H9 (cell line): ENCODE data around the gene SETMAR. TPM values are rescaled to one million over a fixed set of nuclear protein-coding genes. Genes with fewer than 3 reads are reported as not detected.

Source experiments
- DNase-seq: peaks from one replicate; pipeline ENCODE4 v3.0.0-alpha.2; 2017
- H2AFZ ChIP-seq: one replicate; pipeline ENCODE4 v1.6.1; 2013; ENCODE audit warnings: mild to moderate bottlenecking, low read length, control low read depth, moderate library complexity
- H2AK5ac ChIP-seq: 2 replicates; pipeline ENCODE4 v1.6.1; 2013; ENCODE audit warnings: low read length, control low read depth, mixed read lengths; ENCODE audit not compliant: insufficient read length
- H2BK120ac ChIP-seq: one replicate; pipeline ENCODE4 v1.6.1; 2013; ENCODE audit warnings: low read depth, mild to moderate bottlenecking, low read length, control low read depth, inconsistent platforms; ENCODE audit not compliant: poor library complexity, severe bottlenecking
- H2BK12ac ChIP-seq: 2 replicates; pipeline ENCODE4 v1.6.1; 2013; ENCODE audit warnings: low read length, control low read depth, mixed read lengths, low read depth; ENCODE audit not compliant: insufficient read length
- H2BK15ac ChIP-seq: 2 replicates; pipeline ENCODE4 v1.6.1; 2013; ENCODE audit warnings: low read depth, low read length, control low read depth
- H2BK20ac ChIP-seq: one replicate; pipeline ENCODE4 v1.6.1; 2013; ENCODE audit warnings: low read depth, mild to moderate bottlenecking, low read length, control low read depth, inconsistent platforms; ENCODE audit not compliant: poor library complexity, severe bottlenecking
- H2BK5ac ChIP-seq: 2 replicates; pipeline ENCODE4 v1.6.1; 2013; ENCODE audit warnings: low read length, control low read depth, mixed read lengths; ENCODE audit not compliant: insufficient read length
- H3K14ac ChIP-seq: 2 replicates; pipeline ENCODE4 v1.6.1; 2013; ENCODE audit warnings: low read length, control low read depth; ENCODE audit not compliant: insufficient read depth
- H3K18ac ChIP-seq: 2 replicates; pipeline ENCODE4 v1.6.1; 2013; ENCODE audit warnings: low read depth, mild to moderate bottlenecking, mixed read lengths, low read length, control low read depth; ENCODE audit not compliant: insufficient read length
- H3K23ac ChIP-seq: 2 replicates; pipeline ENCODE4 v1.6.1; 2013; ENCODE audit warnings: low read length, control low read depth, mixed read lengths, low read depth; ENCODE audit not compliant: insufficient read length
- H3K23me2 ChIP-seq: 2 replicates; pipeline ENCODE4 v1.6.1; 2013; ENCODE audit warnings: low read depth, mild to moderate bottlenecking, mixed read lengths, low read length, control low read depth; ENCODE audit not compliant: insufficient read length, poor library complexity, severe bottlenecking
- H3K27ac ChIP-seq: 2 replicates; pipeline ENCODE4 v1.5.1; 2013; ENCODE audit warnings: low read length, control low read depth, mixed read lengths, low read depth; ENCODE audit not compliant: insufficient read length
- H3K27me3 ChIP-seq: 2 replicates; pipeline ENCODE4 v1.6.1; 2013; ENCODE audit warnings: low read length, control low read depth, inconsistent platforms; ENCODE audit not compliant: insufficient read depth
- H3K4ac ChIP-seq: 2 replicates; pipeline ENCODE4 v1.6.1; 2013; ENCODE audit warnings: low read depth, mild to moderate bottlenecking, control low read depth, inconsistent platforms, low read length, moderate library complexity
- H3K4me1 ChIP-seq: 2 replicates; pipeline ENCODE4 v1.6.1; 2013; ENCODE audit warnings: low read length, control low read depth, inconsistent platforms; ENCODE audit not compliant: insufficient read depth
- H3K4me2 ChIP-seq: 2 replicates; pipeline ENCODE4 v1.6.1; 2013; ENCODE audit warnings: low read length, control low read depth, mixed read lengths; ENCODE audit not compliant: insufficient read length, insufficient read depth
- H3K56ac ChIP-seq: 2 replicates; pipeline ENCODE4 v1.6.1; 2013; ENCODE audit warnings: low read depth, mild to moderate bottlenecking, mixed read lengths, low read length, control low read depth; ENCODE audit not compliant: insufficient read length
- H3K79me1 ChIP-seq: 2 replicates; pipeline ENCODE4 v1.6.1; 2013; ENCODE audit warnings: low read depth, mild to moderate bottlenecking, moderate library complexity, low read length, control low read depth, inconsistent platforms; ENCODE audit not compliant: insufficient read depth, poor library complexity, severe bottlenecking
- H3K79me2 ChIP-seq: 2 replicates; pipeline ENCODE4 v1.6.1; 2013; ENCODE audit warnings: low read length, control low read depth, inconsistent platforms; ENCODE audit not compliant: insufficient read depth
- H3K9ac ChIP-seq: 2 replicates; pipeline ENCODE4 v1.6.1; 2013; ENCODE audit warnings: low read length, control low read depth, mixed read lengths; ENCODE audit not compliant: insufficient read length; ENCODE audit errors: extremely low read depth
- H3K9me3 ChIP-seq: one replicate; pipeline ENCODE4 v1.6.1; 2013; ENCODE audit warnings: low read depth, low read length, inconsistent platforms; ENCODE audit not compliant: control insufficient read depth
- H3T11ph ChIP-seq: one replicate; pipeline ENCODE4 v1.6.1; 2013; ENCODE audit warnings: mild to moderate bottlenecking, low read length, control low read depth, inconsistent platforms
- H4K20me1 ChIP-seq: one replicate; pipeline ENCODE4 v1.6.1; 2013; ENCODE audit not compliant: control insufficient read depth, insufficient read length, insufficient read depth
- H4K5ac ChIP-seq: 2 replicates; pipeline ENCODE4 v1.6.1; 2013; ENCODE audit warnings: low read depth, mild to moderate bottlenecking, mixed read lengths, low read length, control low read depth; ENCODE audit not compliant: insufficient read length
- H4K8ac ChIP-seq: replicated peaks from 2 replicates; pipeline ENCODE4 v1.6.1; 2013; ENCODE audit warnings: low read length, control low read depth, mixed read lengths, low read depth; ENCODE audit not compliant: insufficient read length
- H4K91ac ChIP-seq: 2 replicates; pipeline ENCODE4 v1.6.1; 2013; ENCODE audit warnings: low read depth, mild to moderate bottlenecking, moderate library complexity, mixed read lengths, low read length, control low read depth; ENCODE audit not compliant: insufficient read length
- H3K27ac Mint-ChIP-seq, 3 experiments: 2 replicates in 2 of 3; 3 replicates in 1 of 3; pipeline ENCODE4 v1.8.0; 2020 to 2021; ENCODE audit warnings: mixed read lengths in 3 of 3, mild to moderate bottlenecking in 1 of 3, moderate library complexity in 1 of 3
- H3K27me3 Mint-ChIP-seq: 2 replicates; pipeline ENCODE4 v1.8.0; 2021; ENCODE audit warnings: low read depth, mild to moderate bottlenecking, moderate library complexity, mixed read lengths
- H3K36me3 Mint-ChIP-seq, 3 experiments: 2 replicates in 2 of 3; 3 replicates in 1 of 3; pipeline ENCODE4 v1.8.0; 2020 to 2021; ENCODE audit warnings: low read depth in 3 of 3, mixed read lengths in 3 of 3; ENCODE audit not compliant: insufficient read depth in 1 of 3
- H3K4me1 Mint-ChIP-seq, 2 experiments: 2 replicates each; pipeline ENCODE4 v1.8.0; 2020; ENCODE audit warnings: mixed read lengths in 2 of 2
- H3K4me3 Mint-ChIP-seq, 2 experiments: 2 replicates in 1 of 2; 3 replicates in 1 of 2; pipeline ENCODE4 v1.8.0; 2020 to 2021; ENCODE audit warnings: mild to moderate bottlenecking in 2 of 2, mixed read lengths in 2 of 2, moderate library complexity in 1 of 2
- H3K9me3 Mint-ChIP-seq, 2 experiments: 2 replicates in 1 of 2; 3 replicates in 1 of 2; pipeline ENCODE4 v1.8.0; 2020; ENCODE audit warnings: mild to moderate bottlenecking in 2 of 2, mixed read lengths in 2 of 2, moderate library complexity in 1 of 2
- CTCF ChIP-seq: fragments of 200-600 bp; sonication (generic); conservative IDR thresholded peaks from 3 replicates; pipeline ENCODE4 v1.8.0; 2021; ENCODE audit warnings: antibody characterized with exemption, mild to moderate bottlenecking
- WGBS: extraction: QIAGEN DNeasy Blood & Tissue Kit; methylation state at CpG from one replicate; pipeline ENCODE4 v1.1.7; 2013; ENCODE audit warnings: missing lambda C conversion rate, low lambda C conversion rate, mixed read lengths; ENCODE audit not compliant: insufficient read length; ENCODE audit errors: extremely low coverage; 5-methylcytosine and 5-hydroxymethylcytosine counted together
- total RNA-seq: library from RNA; stranded (reverse); gene quantifications from 2 replicates; pipeline ENCODE4 v1.2.1, GENCODE V29; 2021

Gene SETMAR
- total RNA-seq, 1 experiment from 2014 or later = 29.1 TPM

- no peak overlapping the region for H3K4me2 ChIP-seq
- Mint-ChIP-seq H3K4me1 (no peaks in the 10 kb centered on the region), H3K27me3 (no peaks in the 10 kb centered on the region), H3K36me3 (no peaks in the 10 kb centered on the region), H3K27ac (no peak overlapping the region), H3K4me3 (no peak overlapping the region), H3K9me3 (no peaks in the 10 kb centered on the region)
- no peak for TF ChIP-seq CTCF
- H3K27ac ChIP-seq = no peak overlapping the region
- no peak overlapping the region for H2BK15ac ChIP-seq
- no peak overlapping the region for H3K18ac ChIP-seq
- H3K79me1 ChIP-seq = no peaks in the 10 kb centered on the region
- no peak overlapping the region for H4K5ac ChIP-seq
- H2AFZ ChIP-seq = no peak overlapping the region
- no peak overlapping the region for H3K9ac ChIP-seq
- H3K4ac ChIP-seq = no peak overlapping the region
- no peak overlapping the region for H3K23ac ChIP-seq
- H3K14ac ChIP-seq = no peak overlapping the region
- no peak overlapping the region for H3K56ac ChIP-seq
- no peaks in the 10 kb centered on the region for H4K20me1 ChIP-seq
- no peaks in the 10 kb centered on the region for H3K79me2 ChIP-seq
- H2BK120ac ChIP-seq = no peak overlapping the region
- no peak overlapping the region for H3T11ph ChIP-seq
- no peak overlapping the region for H2AK5ac ChIP-seq
- DNase-seq = no peak
- H3K23me2 ChIP-seq = no peaks in the 10 kb centered on the region
- no peak overlapping the region for H2BK5ac ChIP-seq
- H4K91ac ChIP-seq = no peak overlapping the region
- no CpG with 5 or more reads among the region's 6 CpGs for WGBS
- H3K27me3 ChIP-seq = no peaks in the 10 kb centered on the region
- H3K4me1 ChIP-seq = no peaks in the 10 kb centered on the region
- H4K8ac ChIP-seq = no peak overlapping the region
- H2BK12ac ChIP-seq = no peak overlapping the region
- no peak overlapping the region for H2BK20ac ChIP-seq
- H3K9me3 ChIP-seq = no peaks in the 10 kb centered on the region
Measured at GRCh38 chr3:4360817-4361216, 57.6 kb downstream of the SETMAR start.
